HG03442 (cell line): ENCODE measurements around the gene HBG2.
A peak's percentile ranks its signal among the peaks of the same experiment; 100 is the strongest.

Experiments
- ATAC-seq: cut with Tn5 transposase; IDR thresholded peaks from one replicate; pipeline ENCODE4 v1.9.1; 2021; ENCODE audit warnings: mild to moderate bottlenecking, moderate library complexity; ENCODE audit not compliant: unreplicated experiment

Gene HBG2

DNA sequence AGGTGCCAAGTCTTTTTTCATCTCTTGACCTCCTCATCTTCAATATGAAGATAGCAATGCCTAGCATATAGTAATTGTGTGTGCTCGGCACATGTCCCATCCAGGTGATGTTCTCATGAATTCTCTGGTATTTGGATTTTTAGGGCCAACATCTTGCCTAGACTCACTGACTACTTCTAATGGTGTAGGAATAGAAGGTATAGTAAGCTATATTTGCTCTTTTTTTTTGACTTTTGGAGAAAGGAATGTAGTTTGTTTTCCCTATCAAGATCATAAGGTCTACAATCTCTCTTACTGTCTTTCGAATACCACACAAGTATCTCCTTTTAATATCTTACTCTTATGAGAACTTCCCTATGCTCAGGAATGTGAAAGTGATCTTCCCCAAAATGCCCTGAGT lies 23.5 kb downstream of the HBG2 start:
- no peak for ATAC-seq

DNA sequence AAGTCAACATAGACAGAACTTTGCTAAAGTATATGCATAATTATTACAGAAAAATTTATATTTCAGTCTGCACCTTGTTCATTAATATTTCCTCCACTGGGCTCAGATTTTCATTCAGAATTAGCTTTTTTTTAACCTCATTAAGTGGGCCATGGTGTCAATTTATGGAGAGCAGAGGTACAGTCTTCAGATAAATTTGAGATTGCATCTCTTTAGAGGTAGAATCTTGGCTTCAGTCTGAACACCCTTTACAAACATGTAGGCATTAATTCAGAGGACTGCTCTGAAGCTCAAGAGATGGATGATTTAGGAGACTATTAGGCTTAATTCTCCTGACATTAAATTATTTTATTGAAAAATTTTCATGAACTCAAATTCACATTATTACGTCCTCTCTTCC lies 24.3 kb downstream of the HBG2 start:
- no peak for ATAC-seq

DNA sequence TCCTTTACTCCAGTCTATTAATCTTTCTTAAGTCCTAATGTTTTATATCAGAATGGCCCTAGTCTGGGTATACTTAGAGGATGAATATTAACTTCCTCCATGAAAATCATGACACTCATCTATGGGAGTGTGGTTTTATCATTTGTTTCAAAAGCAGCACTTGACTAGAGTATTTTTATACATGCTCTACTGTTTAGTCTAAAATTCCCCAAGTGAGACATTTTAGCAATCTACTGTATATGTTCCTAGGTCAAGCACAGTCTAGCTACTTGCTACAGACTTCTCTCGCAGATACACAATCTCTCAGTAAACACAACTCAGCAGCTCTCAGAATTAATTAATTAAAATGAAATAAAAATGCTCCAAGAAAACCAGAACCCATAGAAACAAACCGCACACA lies 24.8 kb downstream of the HBG2 start:
- ATAC-seq: no peak

DNA sequence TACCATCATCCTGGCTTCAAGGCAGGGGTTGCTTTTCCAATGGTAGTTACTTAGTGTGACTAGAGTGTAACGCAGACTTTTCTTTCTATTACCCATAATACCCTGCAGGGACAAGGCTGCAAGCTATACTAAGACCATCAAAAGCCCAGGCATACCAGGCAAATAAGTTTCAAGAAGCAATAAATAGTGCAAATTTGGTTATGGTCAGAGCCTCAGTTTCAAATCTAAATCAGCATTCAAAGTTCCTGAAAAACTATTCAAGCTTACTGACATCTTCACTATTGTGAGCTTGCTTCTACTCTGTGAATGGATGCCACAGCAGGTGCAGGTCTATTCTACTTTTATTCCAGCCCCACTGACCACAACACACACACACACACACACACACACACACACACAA lies 25.2 kb downstream of the HBG2 start:
- ATAC-seq: no peak

DNA sequence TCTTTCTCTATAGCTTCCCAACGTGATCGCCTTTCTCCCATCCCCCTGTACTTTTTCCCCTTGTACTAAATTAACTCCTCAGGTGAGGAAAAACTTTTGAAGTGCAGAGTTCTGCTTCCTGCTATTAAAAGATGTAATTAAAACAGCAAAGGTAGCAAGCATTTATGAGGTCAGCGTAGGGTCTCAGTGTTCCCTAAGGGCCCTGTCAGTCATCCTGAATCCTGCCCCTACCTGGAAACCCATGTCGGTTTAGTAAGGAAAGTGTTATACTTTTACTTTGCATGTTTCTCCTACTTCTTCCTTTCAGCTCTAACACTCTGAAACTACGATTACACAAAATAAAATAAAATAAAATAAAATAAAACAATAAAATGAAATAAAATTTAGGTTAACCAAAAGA lies 26.5 kb downstream of the HBG2 start:
- no peak for ATAC-seq

DNA sequence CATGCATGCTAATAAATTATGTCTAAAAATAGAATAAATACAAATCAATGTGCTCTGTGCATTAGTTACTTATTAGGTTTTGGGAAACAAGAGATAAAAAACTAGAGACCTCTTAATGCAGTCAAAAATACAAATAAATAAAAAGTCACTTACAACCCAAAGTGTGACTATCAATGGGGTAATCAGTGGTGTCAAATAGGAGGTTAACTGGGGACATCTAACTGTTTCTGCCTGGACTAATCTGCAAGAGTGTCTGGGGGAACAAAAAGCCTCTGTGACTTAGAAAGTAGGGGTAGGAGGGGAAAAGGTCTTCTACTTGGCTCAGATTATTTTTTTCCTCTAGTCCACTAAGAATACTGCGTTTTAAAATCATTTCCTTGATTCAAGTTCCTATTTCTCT lies 26.9 kb downstream of the HBG2 start:
- no peak for ATAC-seq

DNA sequence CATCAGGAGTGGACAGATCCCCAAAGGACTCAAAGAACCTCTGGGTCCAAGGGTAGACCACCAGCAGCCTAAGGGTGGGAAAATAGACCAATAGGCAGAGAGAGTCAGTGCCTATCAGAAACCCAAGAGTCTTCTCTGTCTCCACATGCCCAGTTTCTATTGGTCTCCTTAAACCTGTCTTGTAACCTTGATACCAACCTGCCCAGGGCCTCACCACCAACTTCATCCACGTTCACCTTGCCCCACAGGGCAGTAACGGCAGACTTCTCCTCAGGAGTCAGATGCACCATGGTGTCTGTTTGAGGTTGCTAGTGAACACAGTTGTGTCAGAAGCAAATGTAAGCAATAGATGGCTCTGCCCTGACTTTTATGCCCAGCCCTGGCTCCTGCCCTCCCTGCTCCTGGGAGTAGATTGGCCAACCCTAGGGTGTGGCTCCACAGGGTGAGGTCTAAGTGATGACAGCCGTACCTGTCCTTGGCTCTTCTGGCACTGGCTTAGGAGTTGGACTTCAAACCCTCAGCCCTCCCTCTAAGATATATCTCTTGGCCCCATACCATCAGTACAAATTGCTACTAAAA lies 27.8 kb downstream of the HBG2 start, which contains the start of gene HBB:
HBB (minus strand) TSS at position 340 of the 579 bp plus-strand sequence; CDS start at position 290, 50 bp downstream.
- no peak for ATAC-seq

DNA sequence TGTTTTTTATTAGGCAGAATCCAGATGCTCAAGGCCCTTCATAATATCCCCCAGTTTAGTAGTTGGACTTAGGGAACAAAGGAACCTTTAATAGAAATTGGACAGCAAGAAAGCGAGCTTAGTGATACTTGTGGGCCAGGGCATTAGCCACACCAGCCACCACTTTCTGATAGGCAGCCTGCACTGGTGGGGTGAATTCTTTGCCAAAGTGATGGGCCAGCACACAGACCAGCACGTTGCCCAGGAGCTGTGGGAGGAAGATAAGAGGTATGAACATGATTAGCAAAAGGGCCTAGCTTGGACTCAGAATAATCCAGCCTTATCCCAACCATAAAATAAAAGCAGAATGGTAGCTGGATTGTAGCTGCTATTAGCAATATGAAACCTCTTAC lies 29.1 kb downstream of the HBG2 start:
- ATAC-seq: no peak

DNA sequence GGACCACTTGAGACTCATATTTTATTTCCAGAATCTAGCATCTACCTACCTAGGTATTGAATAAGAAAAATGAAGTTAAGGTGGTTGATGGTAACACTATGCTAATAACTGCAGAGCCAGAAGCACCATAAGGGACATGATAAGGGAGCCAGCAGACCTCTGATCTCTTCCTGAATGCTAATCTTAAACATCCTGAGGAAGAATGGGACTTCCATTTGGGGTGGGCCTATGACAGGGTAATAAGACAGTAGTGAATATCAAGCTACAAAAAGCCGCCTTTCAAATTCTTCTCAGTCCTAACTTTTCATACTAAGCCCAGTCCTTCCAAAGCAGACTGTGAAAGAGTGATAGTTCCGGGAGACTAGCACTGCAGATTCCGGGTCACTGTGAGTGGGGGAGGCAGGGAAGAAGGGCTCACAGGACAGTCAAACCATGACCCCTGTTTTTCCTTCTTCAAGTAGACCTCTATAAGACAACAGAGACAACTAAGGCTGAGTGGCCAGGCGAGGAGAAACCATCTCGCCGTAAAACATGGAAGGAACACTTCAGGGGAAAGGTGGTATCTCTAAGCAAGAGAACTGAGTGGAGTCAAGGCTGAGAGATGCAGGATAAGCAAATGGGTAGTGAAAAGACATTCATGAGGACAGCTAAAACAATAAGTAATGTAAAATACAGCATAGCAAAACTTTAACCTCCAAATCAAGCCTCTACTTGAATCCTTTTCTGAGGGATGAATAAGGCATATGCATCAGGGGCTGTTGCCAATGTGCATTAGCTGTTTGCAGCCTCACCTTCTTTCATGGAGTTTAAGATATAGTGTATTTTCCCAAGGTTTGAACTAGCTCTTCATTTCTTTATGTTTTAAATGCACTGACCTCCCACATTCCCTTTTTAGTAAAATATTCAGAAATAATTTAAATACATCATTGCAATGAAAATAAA lies 29.8 kb downstream of the HBG2 start:
- ATAC-seq: no peak

DNA sequence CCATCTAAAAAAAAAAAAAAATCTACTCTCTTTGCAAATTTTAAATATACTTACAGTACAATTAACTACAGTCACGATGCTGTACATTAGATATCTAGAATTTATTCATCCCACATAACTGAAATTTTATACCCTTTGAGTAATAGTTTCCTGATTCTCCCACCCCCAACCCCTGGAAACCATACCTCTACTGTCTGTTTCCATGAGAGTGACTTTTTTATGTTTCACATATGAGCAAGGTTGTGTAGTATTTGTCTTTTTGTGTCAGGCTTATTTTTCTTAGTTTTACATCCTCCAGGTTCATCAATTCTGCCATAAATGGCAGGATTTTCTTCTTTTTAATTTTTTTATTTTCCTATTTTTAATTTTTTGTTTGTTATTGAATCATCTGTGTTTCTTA lies 30.9 kb downstream of the HBG2 start:
- ATAC-seq: no peak

DNA sequence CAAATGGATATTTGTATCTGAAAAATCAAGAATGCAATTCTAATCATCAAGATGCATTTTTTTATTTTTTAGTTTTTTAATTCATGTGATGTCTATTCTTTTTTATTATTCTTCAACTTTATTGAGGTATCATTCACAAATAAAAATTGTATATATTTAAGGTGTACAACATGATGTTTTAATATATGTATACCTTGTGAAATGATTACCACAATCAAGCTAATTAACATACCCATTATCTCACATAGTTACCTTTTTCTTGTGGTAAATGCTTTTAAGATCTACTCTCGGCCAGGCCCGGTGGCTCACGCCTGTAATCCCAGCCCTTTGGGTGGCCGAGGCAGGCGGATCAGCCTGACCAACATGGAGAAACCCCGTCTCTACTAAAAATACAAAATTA lies 31.4 kb downstream of the HBG2 start:
- no peak for ATAC-seq

DNA sequence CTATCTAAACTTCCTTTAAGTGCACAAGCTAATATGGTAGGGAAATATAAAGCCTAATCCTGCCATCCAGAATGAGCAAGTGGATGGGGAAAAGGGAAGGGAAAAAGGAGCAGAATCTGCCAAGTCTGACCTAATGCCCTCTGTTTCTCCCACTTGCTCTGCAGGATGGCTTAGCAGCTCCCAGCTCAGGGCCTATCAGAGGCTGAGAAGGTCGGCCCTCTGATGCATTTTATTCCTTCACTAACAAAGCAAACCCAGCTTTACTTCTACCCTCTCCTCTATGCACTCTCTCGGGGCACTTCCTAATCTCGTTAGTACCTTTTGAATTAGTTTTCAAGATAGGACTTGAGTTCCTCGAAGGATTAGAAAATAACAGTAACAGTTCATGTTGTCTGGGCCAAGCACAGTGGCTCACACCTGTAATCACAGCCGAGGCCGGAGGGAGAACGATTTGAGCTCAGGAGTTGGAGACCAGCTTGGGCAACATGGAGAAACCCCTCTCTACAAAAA lies 44.1 kb downstream of the HBG2 start:
- ATAC-seq: no peak

DNA sequence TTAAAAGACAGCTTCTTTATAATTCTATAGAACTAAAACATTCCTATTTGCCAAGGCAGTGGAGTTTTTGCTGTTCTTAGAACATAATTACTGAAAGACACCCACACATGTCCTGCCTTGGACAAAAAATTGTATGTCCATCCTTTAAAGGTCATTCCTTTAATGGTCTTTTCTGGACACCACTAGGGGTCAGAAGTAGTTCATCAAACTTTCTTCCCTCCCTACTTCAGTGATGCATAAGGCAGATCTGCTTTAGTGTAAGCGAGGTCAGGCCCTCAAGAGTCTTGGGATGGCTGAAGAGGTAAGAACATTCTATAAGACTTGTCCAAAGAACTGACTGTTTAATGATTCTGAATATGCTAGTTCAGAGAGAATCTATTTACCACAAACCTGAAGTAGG lies 49.8 kb downstream of the HBG2 start:
- ATAC-seq: peak; percentile 53

DNA sequence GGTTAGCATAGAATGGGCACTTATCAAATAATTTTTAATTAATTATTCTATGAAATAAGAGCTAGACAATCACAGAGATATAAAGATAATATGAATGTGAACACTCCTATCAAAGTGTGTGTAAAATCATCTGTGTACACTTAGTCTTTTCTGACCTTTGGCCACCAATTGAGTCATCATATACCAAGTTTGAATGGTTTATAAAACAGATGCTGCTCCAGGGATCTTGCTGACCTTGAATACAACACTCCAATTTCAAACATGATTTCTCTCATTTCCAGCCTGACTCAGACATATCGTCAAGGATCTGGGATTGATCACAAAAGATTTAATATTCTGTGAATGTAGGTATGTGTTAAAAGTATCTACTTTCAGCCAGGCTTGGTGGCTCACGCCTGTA lies 51.2 kb downstream of the HBG2 start:
- ATAC-seq: no peak
